Measurements from ENCODE around the gene ING3. TPM values are rescaled to one million over a fixed set of nuclear protein-coding genes. Genes with fewer than 3 reads are reported as not detected.

The ING3 gene
- total and polyA plus RNA-seq, 2 donors (not counting 3 experiments of a cell fraction or from before 2014, with no cell fraction given) = 8.7 to 19.6 TPM

GRCh38 chr7:121023683-121024511 is 73.3 kb downstream of the ING3 start:
- H3K4me2 ChIP-seq (ENCODE audit: insufficient read depth, low read length) = peak overlapping the region; percentile 8
- H3K4me3 ChIP-seq (replicated peaks in 1 of 3; ENCODE audit: insufficient read depth in 1 of 3, low read depth in 1 of 3, low read length in 3 of 3) = no peak overlapping the region

More at GRCh38 chr7:121023683-121024511, 73.3 kb downstream of the ING3 start:
- H3K27ac ChIP-seq (ENCODE audit: insufficient read depth, low read depth, low read length) = no peak overlapping the region
- H3K9ac ChIP-seq (replicated peaks; ENCODE audit: extremely low read depth, insufficient read depth, low read length) = no peak overlapping the region
- peak overlapping the region; percentile 67 for H2AFZ ChIP-seq (ENCODE audit: low read depth, low read length)
- H3K79me2 ChIP-seq (ENCODE audit: control insufficient read depth, insufficient read depth, low read length) = no peaks in the 10 kb centered on the region
- dilution Hi-C loops (cut with MboI; ENCODE audit: extremely low pct_ligation_motif_present, low sequenced_read_pairs) = no loop called here
- no peaks in the 10 kb centered on the region for H4K20me1 ChIP-seq (replicated peaks; ENCODE audit: control insufficient read depth, extremely low read depth, insufficient read depth, low read length)
- ChIA-PET POLR2A (no interaction called here), CTCF (interaction anchor here (0.8 to 1.4 kb wide), 6 partner anchors 8 to 84 kb away, joined by 3 to 7 read pairs (median 3); partner anchors contain the start of gene CPED1)
- FAIRE-seq (no peak), DNase-seq (ENCODE audit: low read depth, low spot score) (peak; percentile 39)
- TF ChIP-seq GATA2 (IDR thresholded peaks at IDR 0.05; ENCODE audit: insufficient read depth, insufficient read length, low read depth, low read length) (no peak), EZH2 (IDR thresholded peaks at IDR 0.05; ENCODE audit: borderline replicate concordance, low read depth, low read length, severe bottlenecking) (no peak), POLR2A (IDR thresholded peaks at IDR 0.05; ENCODE audit: low read depth, low read length) (no peak), CTCF (IDR thresholded peaks at IDR 0.05; ENCODE audit: extremely low read depth in 1 of 2, insufficient read depth in 1 of 2, low read depth in 1 of 2, low read length in 2 of 2) (no peak), POLR2AphosphoS5 (IDR thresholded peaks at IDR 0.05; ENCODE audit: insufficient read depth, low read depth, low read length) (no peak), MYC (IDR thresholded peaks at IDR 0.05; ENCODE audit: low read depth, low read length) (no peak), FOS (IDR thresholded peaks at IDR 0.05; ENCODE audit: borderline replicate concordance, insufficient read depth, low read length) (no peak), MAX (IDR thresholded peaks at IDR 0.05; ENCODE audit: insufficient read depth, insufficient read length) (no peak), JUN (IDR thresholded peaks at IDR 0.05; ENCODE audit: borderline replicate concordance, insufficient read depth, insufficient read length, low read depth) (no peak)
- H3K27me3 ChIP-seq (ENCODE audit: control insufficient read depth in 2 of 2, insufficient read depth in 2 of 2, low read length in 2 of 2) = no peaks in the 10 kb centered on the region
- intact Hi-C loops (cut with micrococcal nuclease) = no loop called here
- H3K4me1 ChIP-seq (ENCODE audit: control insufficient read depth, extremely low read depth, insufficient read depth, low read length) = peaks cover 23% of the 10 kb centered on the region
- H3K9me3 ChIP-seq (replicated peaks; ENCODE audit: control insufficient read depth, insufficient read depth, low read length) = no peaks in the 10 kb centered on the region
- BruUV-seq (replicated peaks) = no TSS peak
- no peaks in the 10 kb centered on the region for H3K9me1 ChIP-seq (replicated peaks; ENCODE audit: control insufficient read depth, extremely low read depth, insufficient read depth, low read length)
- H3K36me3 ChIP-seq (ENCODE audit: control insufficient read depth in 2 of 2, extremely low read depth in 1 of 2, insufficient read depth in 2 of 2, low read length in 2 of 2) = no peaks in the 10 kb centered on the region
